Tibial artery (tissue), 4 donors: ENCODE measurements around the gene UCMA.
A peak's percentile ranks its signal among the peaks of the same experiment; 100 is the strongest.
"Not testable (repeated sequence)": the region's sequence is repeated elsewhere in the genome, so short reads cannot be mapped to it uniquely, and the experiment has no call there.

ENCODE experiments used
- DNase-seq, 2 donors: peaks; one replicate each; pipeline ENCODE4 v3.0.0-alpha.2; 2019
- H3K27ac ChIP-seq, 2 donors: fragments of 200-600 bp; sonication (generic) in 1 of 2; 1 replicate in 1 of 2; 2 replicates in 1 of 2; pipeline ENCODE4 v1.5.1; 2018 to 2019; ENCODE audit warnings: mild to moderate bottlenecking in 1 of 2
- H3K27me3 ChIP-seq, 2 donors: fragments of 200-600 bp; sonication (generic) in 1 of 2; one replicate each; pipeline versions ENCODE4 v1.5.1 to v1.6.0; 2016 to 2019
- H3K36me3 ChIP-seq, 3 donors: fragments of 200-600 bp; sonication (generic) in 2 of 3; one replicate each; pipeline ENCODE4 v1.5.1; 2016 to 2019; ENCODE audit warnings: mild to moderate bottlenecking in 2 of 3
- H3K4me1 ChIP-seq, 4 donors: fragments of 200-600 bp; sonication (generic) in 2 of 4; 1 replicate in 3 of 4; 2 replicates in 1 of 4; pipeline ENCODE4 v1.5.1; 2016 to 2019
- H3K4me3 ChIP-seq, 2 donors: fragments of 200-600 bp; sonication (generic) in 1 of 2; 1 replicate in 1 of 2; 2 replicates in 1 of 2; pipeline ENCODE4 v1.5.1; 2018 to 2019; ENCODE audit warnings: mild to moderate bottlenecking in 2 of 2
- H3K9me3 ChIP-seq, 3 donors: fragments of 200-600 bp; sonication (generic) in 1 of 3; one replicate each; pipeline ENCODE4 v1.5.1; 2016 to 2019
- intact Hi-C: fragments of 100-400 bp; cut with DNase I; formaldehyde crosslinking; loops from one replicate; pipeline ENCODE4 v1.15.0; 2023; ENCODE audit warnings: low total_unique reads
- TF ChIP-seq, protein P1 (sequence below), 2 experiments: fragments of 200-600 bp in 1 of 2; fragments of 450-650 bp in 1 of 2; IDR thresholded peaks; one replicate each; pipeline ENCODE4 v1.5.1; 2017 to 2019; ENCODE audit warnings: antibody characterized with exemption in 2 of 2, mild to moderate bottlenecking in 1 of 2, moderate library complexity in 1 of 2

Gene UCMA, protein sequence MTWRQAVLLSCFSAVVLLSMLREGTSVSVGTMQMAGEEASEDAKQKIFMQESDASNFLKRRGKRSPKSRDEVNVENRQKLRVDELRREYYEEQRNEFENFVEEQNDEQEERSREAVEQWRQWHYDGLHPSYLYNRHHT

GRCh38 chr10:13234172-13234571 lies at the start of gene UCMA:
Gene UCMA (minus strand): TSS chr10:13234374. CDS start chr10:13234258, 116 bp downstream.
- TF ChIP-seq, protein P1, sequence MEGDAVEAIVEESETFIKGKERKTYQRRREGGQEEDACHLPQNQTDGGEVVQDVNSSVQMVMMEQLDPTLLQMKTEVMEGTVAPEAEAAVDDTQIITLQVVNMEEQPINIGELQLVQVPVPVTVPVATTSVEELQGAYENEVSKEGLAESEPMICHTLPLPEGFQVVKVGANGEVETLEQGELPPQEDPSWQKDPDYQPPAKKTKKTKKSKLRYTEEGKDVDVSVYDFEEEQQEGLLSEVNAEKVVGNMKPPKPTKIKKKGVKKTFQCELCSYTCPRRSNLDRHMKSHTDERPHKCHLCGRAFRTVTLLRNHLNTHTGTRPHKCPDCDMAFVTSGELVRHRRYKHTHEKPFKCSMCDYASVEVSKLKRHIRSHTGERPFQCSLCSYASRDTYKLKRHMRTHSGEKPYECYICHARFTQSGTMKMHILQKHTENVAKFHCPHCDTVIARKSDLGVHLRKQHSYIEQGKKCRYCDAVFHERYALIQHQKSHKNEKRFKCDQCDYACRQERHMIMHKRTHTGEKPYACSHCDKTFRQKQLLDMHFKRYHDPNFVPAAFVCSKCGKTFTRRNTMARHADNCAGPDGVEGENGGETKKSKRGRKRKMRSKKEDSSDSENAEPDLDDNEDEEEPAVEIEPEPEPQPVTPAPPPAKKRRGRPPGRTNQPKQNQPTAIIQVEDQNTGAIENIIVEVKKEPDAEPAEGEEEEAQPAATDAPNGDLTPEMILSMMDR (IDR thresholded peaks at IDR 0.05): no peak
- H3K27me3 ChIP-seq: peaks cover 0 to 16% of the 10 kb centered on the region in 2 donors
- H3K4me3 ChIP-seq: no peak within 1 kb of the TSS
- no peaks in the 10 kb centered on the region for H3K9me3 ChIP-seq
- no peak for DNase-seq
- H3K4me1 ChIP-seq: no peaks in the 10 kb centered on the region
- H3K36me3 ChIP-seq: no peaks in the 10 kb centered on the region
- intact Hi-C loops: no loop called here
- H3K27ac ChIP-seq: no peak within 1 kb of the TSS

DNA sequence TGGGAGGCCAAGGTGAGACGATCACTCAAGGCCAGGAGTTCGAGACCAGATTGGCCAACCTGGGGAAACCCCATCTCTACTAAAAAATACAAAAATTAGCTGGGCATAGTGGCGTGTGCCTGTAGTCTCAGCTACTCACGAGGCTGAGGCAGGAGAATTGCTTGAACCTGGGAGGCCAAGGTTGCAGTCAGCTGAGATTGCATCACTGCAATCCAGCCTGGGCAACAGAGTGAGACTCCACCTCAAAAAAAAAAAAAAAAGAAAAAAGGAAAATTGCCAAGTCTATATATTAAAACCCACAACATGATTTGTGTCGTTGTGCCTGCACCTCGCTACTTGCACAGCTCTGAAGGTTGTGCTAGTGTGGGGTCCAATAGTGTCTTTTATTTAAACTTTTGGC lies 48.2 kb upstream of the UCMA start:
- intact Hi-C loops, DNase-seq, H3K4me3 ChIP-seq, H3K9me3 ChIP-seq, H3K4me1 ChIP-seq, H3K27ac ChIP-seq, H3K27me3 ChIP-seq: not testable (repeated sequence)
- H3K36me3 ChIP-seq: peaks cover 55 to 89% (median 72%) of the 10 kb centered on the region in 3 donors

- no peaks in the 10 kb centered on the region for H3K9me3 ChIP-seq
- DNase-seq: no peak
These were observed 42.7 kb upstream of the UCMA start for GRCh38 chr10:13276749-13277365.

GRCh38 chr10:13276146-13276545 lies 42.0 kb upstream of the UCMA start:
- H3K4me3 ChIP-seq, intact Hi-C loops, H3K27ac ChIP-seq, H3K27me3 ChIP-seq, H3K9me3 ChIP-seq, DNase-seq: not testable (repeated sequence)
- Histone ChIP-seq H3K36me3 (peaks cover 28 to 35% (median 32%) of the 10 kb centered on the region in 3 donors), H3K4me1 (peaks cover 0 to 21% (median 11%) of the 10 kb centered on the region in 4 donors)

More at GRCh38 chr10:13276749-13277365, 42.7 kb upstream of the UCMA start:
- no peak overlapping the region for H3K4me3 ChIP-seq
- H3K36me3 ChIP-seq: peaks cover 35 to 42% (median 39%) of the 10 kb centered on the region in 3 donors
- TF ChIP-seq, protein P1 (IDR thresholded peaks at IDR 0.05): no peak
- H3K27ac ChIP-seq: no peak overlapping the region
- no peaks in the 10 kb centered on the region for H3K27me3 ChIP-seq
- intact Hi-C loops: no loop called here
- peaks cover 0 to 14% (median 10%) of the 10 kb centered on the region in 4 donors for H3K4me1 ChIP-seq

DNA sequence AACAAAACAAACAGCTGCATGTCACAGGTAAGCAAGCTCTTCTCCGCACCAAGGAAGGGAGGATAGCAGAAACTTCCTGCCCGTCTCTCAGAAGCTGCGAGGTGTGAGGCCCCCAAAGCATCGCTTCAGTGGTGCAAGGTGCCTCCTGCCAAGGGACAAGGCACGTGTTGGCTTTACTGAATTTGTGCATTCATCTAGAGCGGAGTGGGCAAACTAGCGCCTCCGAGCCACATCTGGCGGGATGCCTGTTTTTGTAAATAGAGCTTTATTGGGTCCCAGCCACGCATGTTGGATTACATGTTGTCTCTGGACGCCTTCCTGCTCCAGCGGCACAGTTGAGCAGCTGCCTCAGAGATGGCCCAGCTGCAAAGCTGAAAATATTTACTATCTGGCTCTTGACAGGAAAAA lies 38.0 kb upstream of the UCMA start:
- H3K27me3 ChIP-seq: no peaks in the 10 kb centered on the region
- peaks cover 0 to 24% (median 11%) of the 10 kb centered on the region in 4 donors for H3K4me1 ChIP-seq
- H3K27ac ChIP-seq: peak overlapping the region in 1 of 2 donors; percentile 54
- TF ChIP-seq, protein P1 (IDR thresholded peaks at IDR 0.05): no peak
- peak overlapping the region; percentile 2 to 19 for H3K4me3 ChIP-seq
- no peaks in the 10 kb centered on the region for H3K9me3 ChIP-seq
- no peaks in the 10 kb centered on the region for H3K36me3 ChIP-seq
- intact Hi-C loops: no loop called here
- DNase-seq: peak; percentile 51 to 77

GRCh38 chr10:13271552-13272163 lies 37.5 kb upstream of the UCMA start:
- H3K9me3 ChIP-seq: no peaks in the 10 kb centered on the region
- TF ChIP-seq, protein P1 (IDR thresholded peaks at IDR 0.05): no peak
- no peaks in the 10 kb centered on the region for H3K36me3 ChIP-seq
- peak overlapping the region in 1 of 2 donors; percentile 54 for H3K27ac ChIP-seq
- H3K27me3 ChIP-seq: no peaks in the 10 kb centered on the region
- DNase-seq: peak; percentile 28 to 74
- H3K4me3 ChIP-seq: peak overlapping the region; percentile 2 to 19
- intact Hi-C loops: no loop called here
- H3K4me1 ChIP-seq: peaks cover 0 to 24% (median 11%) of the 10 kb centered on the region in 4 donors
